Kidney glomerular epithelial cell (primary cell): ENCODE data around the gene LAPTM4A.
A peak's percentile ranks its signal among the peaks of the same experiment; 100 is the strongest.

ENCODE experiments used
- DNase-seq: peaks from one replicate; lab custom pipeline; 2025; lab: John Stamatoyannopoulos, UW

The LAPTM4A gene

DNA sequence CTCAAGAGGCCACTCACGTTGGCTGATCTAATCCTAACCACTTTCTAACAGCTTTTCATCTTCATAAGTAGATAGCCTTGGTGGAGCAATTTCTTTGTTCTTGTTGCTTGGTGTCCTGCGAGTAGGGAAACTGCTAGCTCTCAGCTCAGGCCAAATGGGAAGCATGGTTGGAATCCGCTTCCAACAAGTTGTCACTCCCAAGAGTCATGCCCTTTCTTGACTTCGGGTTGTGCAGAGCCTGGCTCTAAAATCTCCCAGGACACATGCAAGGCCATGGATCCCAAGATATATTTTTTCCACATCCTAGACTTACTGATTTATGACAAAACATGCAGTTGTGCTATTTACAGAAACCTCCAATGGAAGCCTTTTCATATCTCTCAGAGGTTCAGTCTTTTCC, 31.7 kb downstream of the LAPTM4A start:
- DNase-seq, result no peak

DNA sequence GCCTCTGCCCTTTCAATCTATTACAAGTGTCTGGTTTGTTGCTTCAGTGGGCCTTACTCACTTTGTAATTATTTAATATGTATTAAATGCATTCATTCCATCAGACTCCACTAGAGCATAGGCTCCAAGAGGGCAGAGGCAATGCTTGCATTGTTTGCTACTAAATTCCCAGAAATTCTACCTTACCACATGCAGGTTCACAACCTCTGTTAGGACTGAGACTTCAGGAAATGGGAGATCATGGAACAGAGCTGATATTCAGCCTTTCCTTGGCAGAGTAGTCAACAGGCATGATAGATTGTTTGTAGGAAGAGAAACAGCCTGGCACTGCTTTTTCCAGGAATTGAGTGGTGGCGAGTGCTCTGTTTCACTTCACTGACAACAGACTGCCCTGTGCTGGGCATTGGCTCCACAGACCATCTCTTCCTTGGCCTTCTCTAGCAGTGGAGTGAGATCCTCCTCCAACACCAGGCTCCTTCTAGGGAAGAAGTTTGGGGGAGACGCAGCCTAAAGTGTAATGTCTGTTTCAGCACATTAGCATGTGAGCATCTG, 32.8 kb downstream of the LAPTM4A start:
- no peak for DNase-seq

DNA sequence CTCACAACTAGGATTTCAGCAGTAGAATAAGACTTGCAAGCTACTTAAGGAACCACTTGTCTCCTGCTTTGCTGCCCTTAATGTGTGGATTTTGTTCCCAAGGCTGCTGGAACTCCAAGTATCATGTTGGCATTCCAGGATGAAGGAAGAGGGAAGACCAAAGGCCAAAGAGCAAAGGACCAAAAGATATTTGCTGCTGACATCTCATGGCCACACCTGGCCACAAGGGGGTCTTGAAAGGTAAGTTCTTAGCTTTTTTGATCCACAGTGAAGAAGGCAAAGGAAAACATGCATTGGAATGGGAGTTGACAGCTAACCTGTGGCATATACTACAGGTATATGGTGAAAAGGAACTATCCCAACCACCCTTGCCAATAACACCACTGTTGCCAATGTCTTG, 35.1 kb downstream of the LAPTM4A start:
- DNase-seq, result no peak

DNA sequence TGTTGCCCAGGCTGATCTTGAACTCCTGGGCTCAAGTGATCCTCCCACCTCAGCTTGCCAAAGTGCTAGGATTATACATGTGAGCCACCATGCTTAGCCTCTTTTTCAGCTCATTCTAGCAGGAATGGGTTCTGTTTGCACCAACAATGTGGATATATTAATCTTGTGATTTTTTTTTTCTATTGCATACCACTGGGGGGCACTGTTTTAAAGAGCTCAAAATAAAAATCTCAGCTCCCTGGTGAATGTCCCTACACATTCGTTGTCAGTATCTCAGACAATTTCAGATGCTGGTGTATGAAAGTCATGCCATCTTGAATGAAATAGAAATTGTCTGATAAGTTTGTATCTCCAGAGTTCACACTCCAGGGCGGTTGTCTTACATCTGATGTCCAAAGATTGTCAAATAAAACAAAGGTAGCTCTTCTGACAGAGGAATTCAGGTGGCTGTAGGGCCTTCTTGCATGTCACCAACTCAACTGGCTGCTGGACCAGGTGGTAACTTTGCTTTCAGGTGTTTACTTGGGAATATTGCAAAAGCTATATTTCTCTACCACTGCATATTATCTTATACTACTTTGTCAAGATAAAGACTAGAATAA, 35.8 kb downstream of the LAPTM4A start:
- DNase-seq, result peak; percentile 35

DNA sequence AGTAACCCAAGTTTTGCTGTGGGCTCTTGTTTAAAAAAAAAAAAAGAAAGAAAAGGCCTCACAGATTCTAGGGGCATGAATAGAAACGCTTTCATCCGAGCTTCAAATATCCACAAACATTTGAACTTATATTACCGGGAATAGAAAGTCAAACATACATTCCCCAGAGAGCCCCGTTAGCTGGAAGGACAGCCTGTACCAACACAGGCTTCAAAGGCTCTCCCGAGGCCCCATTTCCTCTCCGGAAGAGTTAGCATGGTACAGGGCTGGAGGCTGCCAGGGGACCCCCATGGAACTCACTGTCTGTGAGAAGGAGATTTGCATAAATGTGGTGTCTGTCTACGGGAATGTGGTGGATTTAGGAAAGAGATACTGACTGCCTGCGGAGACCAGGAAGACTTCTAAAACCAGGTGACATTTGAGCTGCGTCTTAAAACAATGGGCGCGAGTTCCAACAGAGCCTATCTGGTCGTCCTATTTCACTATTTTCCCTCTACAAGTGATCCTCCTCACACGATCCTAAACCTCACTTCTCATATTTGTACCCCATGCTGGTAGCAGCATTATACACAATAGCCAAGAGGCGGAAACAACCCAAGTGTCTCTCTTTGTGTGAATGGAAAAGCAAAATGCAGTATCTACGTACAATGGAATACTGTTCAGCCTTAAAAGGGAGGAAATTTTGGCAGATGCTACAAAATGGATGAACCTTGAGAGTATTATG, 38.1 kb downstream of the LAPTM4A start:
- no peak for DNase-seq

DNA sequence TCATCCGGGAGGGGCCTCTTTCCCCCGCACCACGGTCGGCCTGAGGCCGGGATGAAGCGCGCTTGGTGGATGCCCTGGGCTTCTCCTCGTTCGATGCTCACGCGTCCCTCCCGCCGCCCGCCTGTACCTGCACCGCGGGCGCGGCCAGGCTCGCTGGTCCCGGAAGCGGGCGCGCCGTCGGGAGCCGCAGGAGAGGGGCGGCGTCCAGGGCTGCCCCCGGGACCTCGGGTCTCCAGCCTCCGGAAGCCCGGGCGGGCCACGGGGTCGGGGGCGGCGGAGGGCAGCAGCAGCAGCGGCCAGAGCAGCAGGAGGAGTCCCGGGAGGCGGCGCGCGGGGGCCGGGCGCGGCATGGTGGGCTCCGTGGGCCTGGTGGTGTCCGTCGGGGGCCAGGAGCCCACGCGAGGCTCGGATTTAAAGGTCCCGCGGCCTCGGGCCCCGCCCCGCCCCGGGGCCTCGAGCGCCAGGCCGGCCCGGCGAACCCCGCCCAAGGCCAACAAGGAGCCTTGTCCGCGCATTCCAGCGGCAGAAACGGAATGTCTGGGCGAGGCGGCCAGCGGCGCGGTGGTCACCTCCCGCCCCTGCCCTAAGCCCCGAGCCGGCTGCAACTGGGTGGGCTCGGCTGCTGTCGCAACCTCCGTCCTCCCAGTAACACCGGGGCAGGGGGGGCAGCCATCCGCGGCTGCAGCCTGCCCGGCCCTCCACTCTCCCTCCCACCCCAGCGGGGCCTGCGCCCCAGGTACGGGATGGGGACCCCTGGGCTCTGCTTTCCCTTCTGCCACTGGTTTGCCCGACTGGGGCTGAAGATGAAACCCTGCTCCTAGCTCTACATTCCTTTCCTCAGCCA, 38.9 kb downstream of the LAPTM4A start, which contains the start of gene MATN3:
Gene MATN3, minus strand, starts transcription at position 387 of the 844 bp plus-strand sequence. Its CDS starts 37 bp downstream, at position 350.
- no peak for DNase-seq

DNA sequence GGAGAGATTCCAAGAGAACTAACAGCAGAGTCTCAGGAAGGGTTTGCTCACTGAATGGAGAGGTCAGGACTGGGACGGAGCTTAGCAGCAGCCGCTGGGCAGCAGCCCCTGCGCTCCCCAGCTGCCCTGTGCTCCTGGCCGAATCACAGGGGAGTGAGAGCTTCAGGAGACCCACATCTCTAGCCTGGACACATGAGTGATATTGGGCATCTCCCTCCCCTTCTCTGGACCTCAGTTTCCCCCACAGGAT, 39.5 kb downstream of the LAPTM4A start:
- no peak for DNase-seq

DNA sequence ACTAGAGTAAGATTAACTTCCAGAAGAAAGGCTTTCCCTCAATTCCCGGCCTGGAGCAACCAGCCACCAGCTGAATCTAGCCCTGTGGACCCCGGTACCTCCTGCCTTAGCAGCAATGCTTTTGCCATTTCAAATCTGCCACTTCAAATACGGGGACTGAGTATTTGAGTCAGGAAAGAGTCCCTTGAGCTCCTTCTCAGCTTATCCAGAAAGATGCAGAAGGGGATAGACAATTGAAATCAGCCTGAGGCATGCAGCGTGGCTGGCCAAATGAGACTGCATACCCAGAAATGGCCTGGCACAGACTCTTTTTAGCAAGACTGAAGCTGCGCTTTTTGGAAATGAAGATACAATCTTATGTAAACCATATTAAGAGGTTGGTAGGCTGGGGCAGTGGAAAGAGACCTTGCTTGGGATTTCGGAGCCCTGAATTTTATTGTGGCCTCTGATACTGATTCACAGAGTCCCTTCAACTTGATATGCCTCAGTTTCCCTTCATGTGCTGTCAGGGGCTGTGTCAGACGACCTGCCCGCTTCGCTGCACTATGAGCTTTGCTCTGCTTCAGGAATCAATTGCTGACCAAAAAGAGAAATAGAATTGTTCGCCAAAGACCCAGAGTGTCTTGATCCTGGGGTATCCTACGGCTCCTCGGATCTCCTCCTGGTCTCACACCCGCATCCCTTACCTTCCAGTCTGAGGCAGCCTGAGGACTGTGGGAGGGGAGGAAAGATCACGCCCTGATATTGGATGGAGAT, 40.0 kb downstream of the LAPTM4A start:
- DNase-seq, result no peak

DNA sequence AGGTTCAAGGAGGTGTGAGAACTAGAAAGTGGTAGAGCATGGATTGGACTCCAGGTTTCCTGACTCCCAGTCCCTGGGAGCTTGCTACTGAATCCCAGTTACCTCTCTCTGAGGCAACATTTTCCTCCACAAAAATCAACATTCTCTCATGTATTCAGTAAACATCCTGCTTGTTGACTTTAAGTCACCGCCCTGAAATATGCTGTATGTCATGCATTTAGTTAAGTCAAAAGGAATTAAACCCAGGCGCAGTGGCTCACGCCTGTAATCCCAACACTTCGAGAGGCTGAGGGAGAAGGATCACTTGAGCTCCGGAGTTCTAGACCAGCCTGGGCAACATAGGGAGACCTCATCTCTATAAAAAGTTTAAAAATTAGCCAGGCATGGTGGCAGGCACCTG, 42.7 kb downstream of the LAPTM4A start:
- no peak for DNase-seq

DNA sequence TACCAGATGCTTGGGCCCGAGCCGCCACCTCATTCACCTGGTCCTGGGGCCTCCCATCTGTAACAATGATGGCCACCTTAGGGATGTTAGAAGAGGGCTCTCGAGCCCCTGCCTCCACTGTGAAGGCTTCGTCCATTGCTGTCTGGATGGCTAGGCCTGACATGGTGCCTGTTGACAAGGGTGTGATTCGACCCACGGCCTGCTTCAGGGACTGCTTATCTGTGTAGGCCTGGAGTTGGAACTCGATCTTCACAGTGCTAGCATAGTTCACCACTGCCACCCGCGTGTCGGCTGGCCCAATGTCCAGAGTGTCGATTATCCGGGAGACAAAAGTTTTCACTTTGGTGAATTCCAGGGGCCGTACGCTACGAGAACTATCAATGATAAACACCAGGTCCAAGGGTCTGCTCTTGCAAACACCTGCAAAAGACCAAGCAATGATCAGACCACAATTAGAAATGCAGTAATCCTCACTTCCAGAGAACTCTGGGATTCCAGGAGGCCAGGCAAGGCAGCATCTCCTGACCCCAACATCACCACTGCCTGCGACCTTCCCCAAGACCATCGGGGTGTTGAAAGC, 45.4 kb downstream of the LAPTM4A start:
- DNase-seq, result no peak

DNA sequence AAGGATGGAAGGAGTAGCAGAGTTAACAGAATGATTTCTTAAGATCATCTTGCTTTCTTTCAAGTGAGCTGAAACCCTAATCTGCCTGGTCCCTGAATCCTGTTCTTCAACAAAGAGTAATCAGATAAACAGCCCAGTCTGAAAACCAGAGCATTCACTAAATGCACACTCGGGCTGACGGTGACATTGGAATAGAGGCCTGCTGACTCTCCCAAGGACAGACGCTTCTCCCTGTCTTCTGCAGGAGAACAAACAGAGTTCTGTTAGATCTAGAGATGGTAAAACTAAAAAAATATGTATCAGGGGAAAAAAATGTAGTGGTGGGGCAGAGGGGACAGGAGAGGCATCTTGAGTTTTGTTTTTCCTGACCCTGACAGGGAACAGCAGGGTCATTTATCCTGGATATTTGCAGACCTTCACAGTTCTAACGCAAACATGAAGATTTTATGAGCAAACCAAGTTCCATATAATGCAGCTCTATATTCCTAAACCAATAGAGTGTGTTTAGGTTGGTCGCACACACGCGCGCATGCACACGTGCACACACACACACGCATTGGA, 46.3 kb downstream of the LAPTM4A start:
- DNase-seq, result no peak

DNA sequence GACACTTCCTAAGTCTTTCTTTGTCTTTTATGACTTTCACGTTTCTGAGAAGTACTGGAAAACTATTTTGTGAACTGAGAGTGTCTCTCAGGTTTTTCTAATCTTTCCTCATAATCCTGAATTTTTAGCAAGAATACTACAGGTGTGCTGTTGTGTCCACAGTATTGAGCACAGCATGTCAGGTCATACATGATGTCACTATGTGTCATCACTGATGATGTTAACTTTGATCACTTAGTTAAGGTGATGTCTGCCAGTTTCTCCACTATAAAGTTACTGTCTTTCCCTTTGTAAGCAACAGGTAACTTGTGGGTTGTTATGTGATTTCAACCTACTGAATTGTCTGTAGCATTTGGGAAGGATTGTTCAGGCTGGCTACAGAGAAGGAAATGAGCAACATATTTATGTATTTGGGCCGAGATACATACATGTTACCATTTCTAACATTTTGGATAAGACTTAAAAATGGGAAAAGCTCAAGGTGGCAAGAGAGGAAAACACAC, 50.0 kb downstream of the LAPTM4A start:
- no peak for DNase-seq

DNA sequence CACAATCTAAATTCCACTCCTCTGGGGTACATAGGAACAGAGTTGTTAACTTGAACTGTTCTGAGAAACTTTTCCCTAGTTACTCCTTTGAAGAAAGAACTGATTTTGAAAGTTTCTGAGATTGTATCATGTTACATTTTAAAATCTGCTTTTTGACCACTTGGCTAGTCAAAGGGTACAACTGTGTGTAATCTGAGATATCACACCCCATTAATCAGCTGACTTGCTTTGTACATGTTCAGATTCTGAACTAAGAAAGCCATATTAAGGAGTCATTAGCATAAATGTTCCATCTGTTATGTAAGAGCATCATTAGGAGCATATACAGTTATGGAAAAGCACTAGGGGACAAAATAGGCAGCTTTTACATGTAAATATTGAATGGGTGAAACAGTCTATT, 57.7 kb downstream of the LAPTM4A start:
- no peak for DNase-seq

DNA sequence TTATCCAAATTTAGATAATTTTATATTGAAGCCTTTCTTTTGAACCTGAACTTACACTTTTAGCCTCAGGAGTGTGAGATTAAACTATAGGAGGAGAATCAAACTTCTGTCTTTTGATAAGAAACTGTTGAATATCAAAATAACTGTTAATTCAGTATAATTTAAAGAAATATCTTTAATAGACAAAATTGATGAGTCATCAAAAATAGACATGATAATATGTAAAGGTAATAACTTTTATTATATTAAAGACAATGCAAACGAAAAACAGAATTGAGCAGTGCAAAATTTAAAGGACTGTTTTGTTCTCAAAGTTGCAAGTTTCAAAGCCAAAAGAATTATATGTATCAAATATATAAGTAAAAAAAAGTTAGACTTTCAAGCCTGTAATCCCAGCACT, 59.5 kb downstream of the LAPTM4A start:
- DNase-seq, result no peak

DNA sequence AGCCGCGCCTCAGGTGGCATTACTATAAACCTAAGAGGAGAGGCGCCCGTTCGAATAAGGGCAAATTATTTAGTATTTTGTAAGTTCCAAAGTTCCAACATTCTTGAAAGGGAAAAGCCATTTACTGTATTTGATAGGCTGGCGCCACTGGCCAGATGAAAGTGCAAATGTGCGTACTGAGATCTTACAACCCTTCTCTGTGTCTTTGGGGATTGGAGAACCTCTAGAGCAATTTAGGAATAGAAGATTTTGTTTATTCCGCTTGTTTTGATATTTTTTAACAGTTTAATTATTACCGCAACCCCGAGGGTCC, 61.1 kb downstream of the LAPTM4A start:
- no peak for DNase-seq

DNA sequence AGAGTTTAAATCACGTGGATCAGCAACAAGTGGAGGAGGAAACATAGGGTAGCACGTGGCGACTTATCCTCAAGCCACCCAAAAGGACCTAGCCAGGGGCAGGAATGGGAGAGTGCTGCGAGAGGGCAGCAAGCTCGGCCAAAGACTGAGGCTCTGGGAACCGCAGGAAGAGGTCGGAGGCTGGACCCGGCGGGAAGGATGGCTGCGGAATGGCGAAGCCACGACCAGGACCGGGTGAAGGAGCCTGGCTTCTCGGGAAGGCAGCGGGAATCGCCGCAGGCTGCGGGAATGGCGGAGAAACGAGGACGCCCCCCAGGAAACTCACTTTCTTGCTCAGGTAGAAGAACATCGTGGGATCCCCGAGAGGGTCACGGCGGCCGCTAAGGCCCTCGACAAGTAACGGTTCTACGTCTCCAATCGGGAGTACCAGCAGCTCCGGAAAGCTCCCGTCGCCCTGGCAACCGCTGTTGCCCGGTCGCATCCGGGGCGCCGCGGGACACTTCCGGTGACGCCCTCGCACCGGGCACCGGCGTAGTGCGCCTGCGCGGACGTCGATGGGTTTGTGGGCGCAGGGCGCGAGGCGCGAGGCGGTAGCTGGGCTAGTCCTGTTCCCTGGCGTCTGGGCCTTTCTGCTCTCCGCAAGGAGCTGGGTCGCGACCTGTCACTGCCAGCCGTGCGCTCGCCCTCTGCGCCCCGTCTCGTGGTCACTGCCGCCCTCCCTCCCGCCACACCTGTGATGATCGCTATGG, 61.6 kb downstream of the LAPTM4A start, which contains the start of gene WDR35:
Gene WDR35, minus strand, starts transcription at position 439 of the 749 bp plus-strand sequence. Its CDS starts 90 bp downstream, at position 349.
- peak; percentile 85 for DNase-seq

DNA sequence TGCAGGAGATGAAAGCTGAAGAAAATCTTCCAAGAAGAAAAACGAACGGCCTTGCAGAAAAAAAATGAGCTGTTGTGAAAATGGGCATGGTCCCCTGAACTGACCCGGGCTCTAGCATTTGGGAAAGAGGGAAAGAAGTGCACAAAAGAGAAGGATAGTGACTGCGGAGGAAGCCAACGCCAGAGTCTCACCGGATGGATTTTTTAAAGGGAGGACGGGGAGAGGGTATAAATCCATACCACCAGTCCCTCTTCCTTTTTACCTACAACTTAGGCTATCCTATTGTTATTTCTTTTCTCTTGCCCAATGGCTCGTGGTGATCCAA, 62.1 kb downstream of the LAPTM4A start:
- DNase-seq, result no peak

DNA sequence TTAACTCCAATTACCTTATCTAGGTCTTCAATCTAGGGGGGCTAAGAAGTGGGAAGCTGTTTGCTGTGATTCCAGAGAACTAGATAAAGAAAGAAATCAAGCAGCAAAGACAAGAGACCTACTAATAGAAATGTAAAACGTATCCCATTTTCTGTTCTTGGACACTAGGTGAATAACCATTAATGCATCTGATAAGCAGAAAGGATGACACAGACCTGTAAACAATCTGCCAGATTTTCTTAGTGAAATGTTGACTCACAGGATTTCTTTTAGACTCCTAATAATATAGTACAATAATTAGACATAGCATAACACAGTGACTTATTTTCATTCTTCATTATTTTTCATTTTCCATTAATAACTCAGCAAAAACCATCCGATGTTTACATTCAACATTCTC, 62.8 kb downstream of the LAPTM4A start:
- no peak for DNase-seq

DNA sequence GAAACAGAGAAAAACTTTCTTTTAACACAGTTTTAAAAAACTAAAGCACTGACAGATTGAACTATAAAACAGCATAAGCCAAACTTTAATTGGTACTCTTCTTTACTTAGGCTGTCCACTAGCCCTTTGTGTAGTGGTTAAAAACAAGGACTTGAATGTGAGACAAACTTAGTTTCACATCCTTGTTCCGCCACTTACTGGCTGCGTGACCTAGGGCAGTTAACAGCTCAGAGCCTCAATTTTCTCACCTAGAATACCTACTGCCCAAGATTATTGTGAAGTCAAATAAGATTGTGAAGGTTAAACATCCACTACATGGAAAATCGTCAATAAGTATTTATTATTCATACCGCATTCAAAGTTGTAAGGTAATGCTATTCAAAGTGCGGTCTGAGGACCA, 63.5 kb downstream of the LAPTM4A start:
- DNase-seq, result no peak
